HepG2 (cell line): ENCODE results near the gene EFEMP2. TPM values are rescaled to one million over a fixed set of nuclear protein-coding genes. Genes with fewer than 3 reads are reported as not detected.

Experiments
- ATAC-seq: fragments of 200-7000 bp; cut with Tn5 transposase; 3 replicates; pipeline ENCODE4 v1.9.1; 2020; ENCODE audit warnings: mild to moderate bottlenecking, moderate library complexity
- BruUV-seq: library from RNA; stranded (reverse); fragments of 400-500 nt; replicated peaks from 2 replicates; lab custom pipeline; 2021; lab: Mats Ljungman, UMichigan
- CTCF ChIA-PET: fragments of 300-600 bp; formaldehyde crosslinking; extraction: SDS; loops from one replicate; lab custom pipeline; 2021; ENCODE audit warnings: low total read pairs, inconsistent platforms, low intra/inter-chr PET ratio; lab: Yijun Ruan, JAX
- POLR2A ChIA-PET: fragments of 350-600 bp; sonication (Branson Sonifier 250); formaldehyde crosslinking; loops from one replicate; lab custom pipeline; 2020; ENCODE audit warnings: antibody characterized with exemption, inconsistent platforms; lab: Yijun Ruan, JAX
- DNase-seq: peaks from one replicate; pipeline ENCODE4 v3.0.0-alpha.2; 2015; ENCODE audit warnings: low spot score
- FAIRE-seq: peaks from 3 replicates; lab custom pipeline; 2011; peaks lifted over from hg19 to GRCh38; lab: Jason Lieb, UNC
- H2AFZ ChIP-seq: one replicate; pipeline ENCODE4 v1.6.1; 2011; ENCODE audit warnings: low read length, inconsistent platforms
- H3K27ac ChIP-seq: fragments of 300-600 bp; 3 replicates; pipeline ENCODE4 v1.8.0; 2011; ENCODE audit warnings: mixed run types, mild to moderate bottlenecking, mixed read lengths, low read length, inconsistent platforms; ENCODE audit not compliant: insufficient read depth; ENCODE audit errors: extremely low read length
- H3K27me3 ChIP-seq, 2 experiments: fragments of 200-600 bp in 1 of 2; 2 replicates in 1 of 2; 3 replicates in 1 of 2; pipeline versions ENCODE4 v1.6.0 to v1.8.0; 2011; ENCODE audit warnings: low read length in 2 of 2, mild to moderate bottlenecking in 2 of 2, moderate library complexity in 2 of 2, inconsistent platforms in 1 of 2; ENCODE audit not compliant: insufficient read depth in 2 of 2, control insufficient read depth in 1 of 2
- H3K36me3 ChIP-seq, 2 experiments: fragments of 200-600 bp in 1 of 2; replicated peaks in 1 of 2; 2 replicates in 1 of 2; 3 replicates in 1 of 2; pipeline versions ENCODE4 v1.5.1 to v1.8.0; 2011; ENCODE audit warnings: low read length in 2 of 2, inconsistent platforms in 1 of 2; ENCODE audit not compliant: insufficient read depth in 2 of 2, control insufficient read depth in 1 of 2
- H3K4me1 ChIP-seq: 2 replicates; pipeline ENCODE4 v1.5.1; 2012; ENCODE audit warnings: low read length, inconsistent platforms; ENCODE audit not compliant: insufficient read depth
- H3K4me2 ChIP-seq: 2 replicates; pipeline ENCODE4 v1.6.0; 2011; ENCODE audit warnings: low read depth, low read length, inconsistent platforms
- H3K4me3 ChIP-seq, 3 experiments: fragments of 200-600 bp in 1 of 3; sonication (generic), shearing (Covaris generic) in 1 of 3; replicated peaks in 1 of 3; 2 replicates each; pipeline ENCODE4 v1.5.1; 2011 to 2016; ENCODE audit warnings: low read length in 3 of 3, inconsistent platforms in 2 of 3, low read depth in 2 of 3, mild to moderate bottlenecking in 2 of 3, control low read depth in 1 of 3, mixed read lengths in 1 of 3; ENCODE audit not compliant: insufficient read depth in 1 of 3
- H3K79me2 ChIP-seq: one replicate; pipeline ENCODE4 v1.6.1; 2011; ENCODE audit warnings: low read length, inconsistent platforms; ENCODE audit not compliant: insufficient read depth
- H3K9ac ChIP-seq: 2 replicates; pipeline ENCODE4 v1.6.0; 2011; ENCODE audit warnings: mild to moderate bottlenecking, low read depth, low read length, inconsistent platforms; ENCODE audit not compliant: insufficient read depth
- H3K9me3 ChIP-seq: 2 replicates; pipeline ENCODE4 v1.5.1; 2012; ENCODE audit warnings: mild to moderate bottlenecking, low read length
- H4K20me1 ChIP-seq: 2 replicates; pipeline ENCODE4 v1.6.0; 2011; ENCODE audit warnings: inconsistent platforms, mild to moderate bottlenecking, low read length, moderate library complexity; ENCODE audit not compliant: insufficient read depth
- FOXK2 ChIP-seq: fragments of 450-650 bp; IDR thresholded peaks from 2 replicates; pipeline ENCODE4 v1.6.1; 2016
- NFKBIZ ChIP-seq: IDR thresholded peaks from 2 replicates; pipeline ENCODE4 v1.6.1; 2018; ENCODE audit warnings: missing genetic modification reagents, missing compliant biosample characterization
- TRAFD1 ChIP-seq: sonication (generic); formaldehyde crosslinking; IDR thresholded peaks from 2 replicates; pipeline ENCODE4 v1.5.1; 2020; ENCODE audit warnings: missing genetic modification reagents, mild to moderate bottlenecking, borderline replicate concordance
- TRIM24 ChIP-seq: sonication (generic); formaldehyde crosslinking; IDR thresholded peaks from 2 replicates; pipeline ENCODE4 v1.8.0; 2022; ENCODE audit warnings: mild to moderate bottlenecking, missing genetic modification reagents
- ZFP36L1 ChIP-seq: sonication (generic); formaldehyde crosslinking; IDR thresholded peaks from 2 replicates; pipeline ENCODE4 v1.8.0; 2022; ENCODE audit warnings: mild to moderate bottlenecking, missing genetic modification reagents, moderate library complexity
- ZNF839 ChIP-seq: sonication (generic); formaldehyde crosslinking; IDR thresholded peaks from 2 replicates; pipeline ENCODE4 v1.4.0; 2020; ENCODE audit warnings: missing genetic modification reagents, mild to moderate bottlenecking, borderline replicate concordance
- WGBS: methylation state at CpG from one replicate; pipeline ENCODE4 v1.1.6; 2017; ENCODE audit warnings: low lambda C conversion rate; 5-methylcytosine and 5-hydroxymethylcytosine counted together
- in situ Hi-C: cut with HindIII; loops from 2 replicates; pipeline ENCODE4 v1.10.0; 2017; ENCODE audit warnings: low pct_unique_long_range_greater_than_20kb; ENCODE audit not compliant: extremely low pct_ligation_motif_present
- intact Hi-C: fragments of 100-400 bp; cut with micrococcal nuclease; formaldehyde crosslinking; loops from one replicate; pipeline ENCODE4 v1.10.0; 2022; ENCODE audit not compliant: unreplicated experiment
- polyA plus RNA-seq, 8 experiments: library from polyadenylated mRNA; depleted of rRNA in 3 of 8; stranded (reverse) in 7 of 8; unstranded in 1 of 8; fragments of >200 nt; fragmentation: Illumina TruSeq in 4 of 8; extraction: Trizol in 4 of 8; gene quantifications; 2 replicates each; pipeline versions ENCODE4 v1.2.1 to v1.2.3, GENCODE V29; 2011 to 2016; ENCODE audit warnings: low read depth in 4 of 8, missing spikeins in 1 of 8, mixed read lengths in 1 of 8; ENCODE audit not compliant: insufficient read depth in 1 of 8
- total RNA-seq, 5 experiments: library from RNA; depleted of rRNA; stranded (reverse); fragments of >200 nt; fragmentation: Illumina TruSeq; extraction: Trizol; gene quantifications; 2 replicates each; pipeline ENCODE4 v1.2.3, GENCODE V29; 2016; ENCODE audit warnings: low read depth in 1 of 5

The EFEMP2 gene
- total and polyA plus RNA-seq, 2 of the 13 experiments (the other 11 are each of a cell fraction or from before 2014, with no cell fraction given) = 7.4 to 29.7 TPM

- BruUV-seq = no TSS peak
- CTCF ChIA-PET = no interaction called here
- no peaks in the 10 kb centered on the region for H3K36me3 ChIP-seq
- no peak for FAIRE-seq
- intact Hi-C loops (no loop called here), in situ Hi-C loops (no loop called here)
- no peak overlapping the region for H3K4me3 ChIP-seq
- no peaks in the 10 kb centered on the region for H3K9me3 ChIP-seq
- peaks cover 2% of the 10 kb centered on the region for H3K79me2 ChIP-seq
- peaks cover 0 to 3% of the 10 kb centered on the region in 2 experiments; a peak in 1 of 5 replicates for H3K27me3 ChIP-seq
- TF ChIP-seq ZFP36L1 (CRISPR knock-in tag) = no peak
- no peak for TF ChIP-seq ZNF839 (CRISPR knock-in tag)
- no peak for TF ChIP-seq FOXK2
- no peak for TF ChIP-seq TRIM24 (CRISPR knock-in tag)
- TF ChIP-seq NFKBIZ (CRISPR knock-in tag) = no peak
- TF ChIP-seq TRAFD1 = no peak
- WGBS = 49% methylated on average over 4 of the region's 4 CpGs
- no peak for DNase-seq
- H4K20me1 ChIP-seq = no peaks in the 10 kb centered on the region
- no peak overlapping the region for H2AFZ ChIP-seq
- POLR2A ChIA-PET = interaction anchor here (1.7 to 2.4 kb wide), 2 partner anchors 14 to 23 kb away, joined by 9 to 21 read pairs; partner anchors contain the start of genes CCDC85B, FIBP and FOSL1
- no peak overlapping the region for H3K27ac ChIP-seq
- H3K4me2 ChIP-seq = no peak overlapping the region
- H3K9ac ChIP-seq = no peak overlapping the region
- ATAC-seq = no peak
- H3K4me1 ChIP-seq = peaks cover 69% of the 10 kb centered on the region
Measured at GRCh38 chr11:65912845-65913244, 40.2 kb upstream of the EFEMP2 start.
